T-helper 22 cell (primary cell): ENCODE measurements around the gene ZNF892.
"Not testable (repeated sequence)": the region's sequence is repeated elsewhere in the genome, so short reads cannot be mapped to it uniquely, and the experiment has no call there.

Experiments used
- DNase-seq: peaks from one replicate; pipeline ENCODE4 v3.0.0-alpha.2; 2020; ENCODE audit warnings: low read depth

Gene ZNF892

DNA sequence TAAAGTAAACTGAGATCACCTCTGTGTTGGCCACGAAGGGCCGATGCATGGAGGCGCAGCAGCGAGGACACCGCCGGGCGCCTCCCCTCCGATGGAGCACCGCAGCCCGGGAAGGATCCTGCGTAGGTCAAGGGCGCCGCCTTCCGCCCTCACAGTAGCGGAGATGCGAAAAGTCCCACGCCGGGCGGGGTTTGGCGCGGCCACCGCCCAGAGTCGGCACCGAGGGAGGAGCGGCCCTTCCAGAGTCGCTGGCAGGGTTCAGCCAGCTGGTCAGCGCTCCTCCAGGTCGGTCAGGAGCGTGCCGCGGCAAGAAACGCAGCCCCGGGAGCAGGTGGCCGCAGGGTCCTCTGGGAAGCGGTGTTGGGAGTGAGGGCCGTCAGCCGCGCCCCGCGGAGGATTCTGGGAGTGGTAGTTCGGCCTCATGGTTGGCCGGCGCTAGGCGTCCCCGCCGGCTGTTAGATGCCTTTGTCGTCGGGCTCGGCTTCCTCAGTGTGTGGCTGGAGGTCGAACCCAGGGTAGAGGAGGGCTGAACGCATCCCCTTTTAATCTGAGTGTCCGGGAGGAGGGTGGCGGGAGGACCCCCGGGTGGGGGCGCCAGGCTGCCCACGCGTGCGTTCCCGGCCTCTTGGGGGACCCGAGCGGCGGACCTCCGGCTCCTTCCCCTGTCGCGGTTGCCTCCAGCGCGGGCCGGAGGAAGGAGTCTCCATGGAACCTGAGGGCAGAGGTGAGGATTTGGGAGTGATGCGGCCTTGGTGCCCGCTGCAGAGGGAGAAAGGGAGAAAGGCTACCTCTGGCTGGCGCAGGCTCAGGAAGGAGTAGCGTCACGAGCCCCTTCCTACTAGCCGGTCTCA, at the start of gene ZNF892:
Gene ZNF892 (plus strand): TSS at position 411 of the 851 bp plus-strand sequence. CDS start 295 bp downstream, at position 706.
- peak; percentile 59 for DNase-seq

DNA sequence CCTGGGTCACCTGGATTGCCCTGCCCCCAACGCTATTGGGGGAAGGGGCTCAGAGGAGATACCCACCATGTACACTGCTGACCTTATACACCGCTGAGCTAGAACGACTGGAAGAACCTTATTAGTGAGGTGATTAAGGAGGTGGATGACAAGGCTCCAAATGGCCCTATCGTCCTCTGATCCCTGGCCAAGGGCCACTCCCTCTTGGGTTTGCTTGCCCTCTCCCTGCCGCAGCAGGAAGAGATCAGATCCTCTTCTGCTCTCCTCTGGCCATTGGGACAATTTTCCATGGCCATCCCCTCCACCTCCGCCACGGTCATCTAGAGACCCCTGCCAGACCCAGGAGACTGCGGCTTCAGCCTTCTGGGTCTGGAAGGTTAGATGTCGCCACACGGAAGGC, 48.9 kb upstream of the ZNF892 start:
- no peak for DNase-seq

DNA sequence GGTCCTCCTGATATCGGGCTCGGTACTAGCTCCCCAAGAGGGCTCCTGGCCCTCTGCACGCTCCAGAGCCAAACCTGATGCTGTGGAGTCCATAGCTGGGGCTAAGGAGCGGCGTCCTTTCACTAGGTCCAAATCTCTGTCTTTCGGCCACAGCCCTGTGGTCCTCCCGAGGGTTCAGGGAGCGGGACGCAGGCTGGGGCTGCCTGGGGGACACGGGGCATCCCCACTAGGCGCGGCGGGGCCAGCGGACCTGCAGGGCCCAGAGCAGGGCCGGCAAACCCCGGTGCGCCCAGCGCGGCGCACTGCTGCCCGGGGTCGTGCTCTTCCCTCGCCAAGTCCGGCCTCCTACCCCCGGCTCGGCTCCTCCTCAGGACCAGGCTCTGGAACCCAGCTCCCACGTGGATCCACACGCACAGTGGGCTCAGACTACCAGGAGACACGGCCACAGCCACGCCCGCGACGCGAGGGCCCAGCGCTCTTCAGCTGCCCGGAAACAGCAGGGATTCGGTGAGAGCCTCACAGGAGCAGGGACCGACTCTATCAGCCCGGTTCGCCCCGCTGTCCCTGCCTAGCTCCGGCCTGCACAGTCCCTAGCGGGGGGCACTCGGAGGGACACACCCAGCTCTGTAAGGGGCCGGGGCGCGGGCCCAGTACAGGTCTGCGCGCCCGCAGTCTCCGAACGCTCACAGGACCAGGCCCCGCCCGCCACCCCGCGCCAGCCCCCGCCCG, 48.3 kb upstream of the ZNF892 start:
- no peak for DNase-seq

DNA sequence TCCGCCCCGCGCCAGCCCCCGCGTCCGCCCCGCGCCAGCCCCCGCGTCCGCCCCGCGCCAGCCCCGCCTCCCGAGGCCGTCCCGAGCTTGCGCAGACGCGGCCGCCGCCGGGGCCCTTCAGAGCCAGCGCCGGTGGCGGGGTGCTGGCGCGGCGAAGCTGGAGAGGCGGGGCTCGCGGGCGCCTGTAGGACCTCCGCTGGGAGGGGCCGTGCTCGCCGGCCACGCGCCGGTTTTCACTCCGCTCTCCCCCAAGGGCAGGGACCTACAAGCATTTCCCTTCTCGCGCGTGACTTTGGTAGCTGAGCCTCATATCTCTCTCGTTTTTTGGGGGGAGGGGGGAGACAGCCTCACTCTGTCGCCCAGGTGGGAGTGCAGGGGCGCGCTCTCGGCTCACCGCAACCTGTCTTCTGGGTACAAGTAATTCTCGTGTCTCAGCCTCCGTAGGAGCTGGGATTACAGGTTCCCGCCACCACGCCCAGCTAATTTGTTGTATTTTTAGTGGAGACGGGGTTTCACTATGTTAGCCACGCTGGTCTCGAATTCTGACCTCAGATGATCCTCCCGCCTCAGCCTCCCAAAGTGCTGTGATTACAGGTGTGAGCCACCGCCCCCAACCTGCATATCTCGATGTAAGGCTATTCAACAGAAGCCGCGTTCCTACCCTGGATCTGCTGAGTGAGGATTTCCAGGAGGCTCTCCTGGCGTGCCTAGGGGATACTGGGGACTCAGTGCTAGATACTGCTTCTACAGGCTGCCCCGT, 47.5 kb upstream of the ZNF892 start, which contains the start of gene ZNF514:
Gene ZNF514 (minus strand): TSS at position 159 of the 760 bp plus-strand sequence. CDS start 6,595 bp downstream, outside the sequence.
- DNase-seq: peak; percentile 73

DNA sequence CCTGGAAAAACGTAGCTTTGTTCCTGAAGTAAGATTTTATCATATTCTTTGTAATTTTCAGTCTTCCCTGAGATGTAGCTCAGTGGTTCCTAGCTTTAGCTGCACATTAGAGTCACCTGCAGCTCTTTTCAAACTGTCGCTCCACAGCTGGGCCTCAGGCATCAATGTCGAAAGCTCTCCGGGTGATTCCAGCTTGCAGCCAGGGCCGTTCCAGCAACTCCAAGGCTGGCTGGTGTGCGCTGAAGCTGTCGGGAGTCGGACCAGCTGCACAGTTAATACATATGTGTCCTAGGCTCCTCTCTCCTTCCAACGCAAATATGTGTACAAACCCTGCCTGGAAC, 42.3 kb upstream of the ZNF892 start:
- DNase-seq: no peak

DNA sequence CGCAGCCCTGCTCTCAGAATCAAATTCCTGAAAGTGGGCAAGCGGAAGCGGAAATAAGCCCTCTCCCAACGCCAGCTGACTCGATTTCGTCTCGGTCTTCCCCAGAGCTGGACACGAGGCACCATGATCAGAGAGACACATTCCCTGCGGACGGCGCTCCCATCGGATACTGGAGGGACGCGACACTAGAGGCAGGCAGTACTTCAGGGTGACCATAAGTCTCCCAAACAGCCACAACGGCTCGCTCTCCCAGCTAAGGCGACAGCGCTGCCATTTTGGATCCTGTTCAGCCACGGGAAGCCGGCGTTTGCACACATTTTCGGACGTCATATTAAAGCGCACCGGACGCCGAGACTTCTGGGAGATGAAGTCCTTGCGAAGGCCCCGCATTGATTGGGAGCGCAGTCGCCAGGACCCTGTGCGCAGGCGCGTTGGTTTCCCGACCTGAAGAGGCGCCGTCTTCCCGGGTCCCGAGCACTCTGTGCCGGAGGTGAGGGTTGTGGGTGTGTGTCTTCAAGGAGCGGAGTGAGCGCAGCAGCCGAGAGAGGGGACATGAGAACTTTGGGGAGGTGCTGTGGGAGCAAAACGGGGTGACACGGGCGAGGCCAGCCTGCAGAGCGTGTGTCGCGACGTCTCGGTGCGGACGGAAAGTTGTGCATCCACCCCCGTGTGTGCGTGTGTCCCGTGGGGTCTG, 41.8 kb upstream of the ZNF892 start, which contains the start of gene ZNF2:
Gene ZNF2 (plus strand): TSS at position 439 of the 694 bp plus-strand sequence. CDS start 10,418 bp downstream, outside the sequence.
- peak; percentile 96 for DNase-seq

DNA sequence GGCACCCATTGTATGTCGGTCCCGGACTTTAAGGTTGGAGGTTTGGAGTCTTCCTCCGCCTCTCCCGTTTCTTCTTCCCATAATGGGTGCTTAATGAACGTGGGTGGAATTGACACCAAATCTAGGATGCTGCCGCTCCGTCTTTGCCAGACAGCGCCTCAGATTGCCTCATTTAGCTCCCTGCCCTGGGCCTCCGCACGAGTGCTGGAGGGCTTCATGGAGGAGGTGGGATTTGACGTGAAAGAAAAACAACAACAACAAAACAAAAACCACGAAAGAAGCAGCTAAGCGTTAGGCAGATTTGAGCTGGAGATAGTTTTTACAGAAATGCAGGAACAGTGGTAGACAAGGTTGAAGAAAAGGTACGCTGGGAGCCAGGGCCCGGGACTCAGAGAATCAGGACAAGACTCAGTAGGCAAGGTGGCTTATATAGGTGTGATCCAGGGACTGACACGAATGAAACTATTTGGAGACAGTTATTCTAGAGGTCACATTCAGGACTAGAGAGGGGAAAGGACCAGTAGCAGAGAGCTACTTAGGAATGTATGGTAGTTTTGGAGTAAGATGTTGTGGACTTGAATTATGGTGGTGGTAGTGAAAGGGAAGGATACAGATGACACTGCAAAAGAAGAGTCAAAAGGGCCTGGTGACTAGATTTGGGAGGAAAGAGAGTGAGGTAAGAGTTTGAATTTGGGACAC, 41.1 kb upstream of the ZNF892 start:
- DNase-seq: no peak

DNA sequence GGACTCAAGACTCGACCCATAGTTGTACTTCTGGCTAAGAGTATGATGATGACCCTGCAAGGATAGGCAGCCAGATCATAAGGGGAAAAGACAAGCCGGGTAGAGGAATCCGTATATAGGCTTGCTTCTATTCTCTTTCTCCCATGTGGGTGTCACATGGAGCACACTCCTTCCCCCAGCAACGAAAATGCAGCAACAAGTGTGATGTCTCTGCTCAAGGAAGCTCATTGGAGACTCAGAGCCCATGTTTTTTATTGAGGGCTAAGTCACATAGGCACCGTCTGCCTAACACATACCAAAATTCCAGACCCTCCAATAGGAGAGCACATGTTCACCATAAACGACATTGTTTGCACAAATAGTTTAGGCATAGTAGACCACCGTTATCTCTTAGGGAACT, 35.4 kb upstream of the ZNF892 start:
- DNase-seq: no peak

DNA sequence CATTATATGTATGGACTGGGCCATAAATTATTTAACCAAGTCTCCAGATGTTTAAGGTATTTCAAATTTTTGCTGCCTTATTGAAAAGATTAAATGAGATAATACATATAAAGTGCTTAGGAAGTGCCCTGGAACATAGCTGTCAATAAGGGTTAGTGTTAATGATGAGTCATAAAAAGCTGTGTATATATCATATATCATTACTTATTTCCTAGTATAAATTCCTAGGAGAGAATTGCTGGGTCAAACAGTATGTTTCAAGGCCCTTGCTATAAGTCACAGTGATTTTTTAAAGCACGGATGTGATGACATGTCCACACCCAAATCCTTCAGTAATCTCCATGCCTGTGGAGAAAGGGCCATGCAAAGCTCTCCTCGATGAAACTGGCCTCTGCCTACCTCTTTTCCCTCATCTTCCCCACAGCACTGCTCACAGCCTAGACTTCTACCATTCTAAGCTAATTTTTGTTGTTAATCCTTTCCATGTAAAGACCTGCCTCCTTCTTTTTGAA, 33.2 kb upstream of the ZNF892 start:
- no peak for DNase-seq

DNA sequence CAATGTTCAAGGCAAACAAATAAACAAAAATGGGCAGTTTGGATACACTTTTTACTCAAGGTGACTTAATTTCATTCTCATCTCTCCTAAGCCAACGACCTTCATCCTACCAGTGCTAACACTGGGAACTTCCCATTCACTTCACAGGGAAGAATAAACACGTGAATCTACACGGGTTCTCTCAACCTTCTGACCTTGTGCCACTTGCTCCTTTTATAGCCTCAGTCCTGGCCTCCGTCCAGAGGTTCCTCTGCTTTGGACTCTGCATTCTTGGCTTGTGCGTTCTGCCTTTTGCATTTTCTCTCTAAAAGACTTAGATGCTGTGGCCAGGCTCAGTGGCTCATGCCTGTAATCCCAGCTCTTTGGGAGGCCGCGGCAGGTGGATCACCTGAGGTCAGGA, 27.9 kb upstream of the ZNF892 start:
- DNase-seq: no peak

DNA sequence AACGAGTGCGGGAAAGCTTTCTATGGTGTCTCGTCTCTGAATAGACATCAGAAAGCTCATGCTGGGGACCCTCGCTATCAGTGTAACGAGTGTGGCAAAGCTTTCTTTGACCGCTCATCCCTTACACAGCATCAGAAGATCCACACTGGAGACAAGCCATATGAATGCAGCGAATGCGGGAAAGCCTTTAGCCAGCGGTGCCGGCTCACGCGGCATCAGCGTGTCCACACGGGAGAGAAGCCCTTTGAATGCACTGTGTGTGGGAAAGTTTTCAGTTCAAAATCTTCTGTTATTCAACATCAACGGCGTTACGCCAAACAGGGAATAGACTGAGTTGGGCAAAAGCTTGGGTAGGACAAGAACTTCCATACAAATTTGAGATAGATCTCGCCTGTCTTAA, 25.5 kb upstream of the ZNF892 start:
- no peak for DNase-seq

DNA sequence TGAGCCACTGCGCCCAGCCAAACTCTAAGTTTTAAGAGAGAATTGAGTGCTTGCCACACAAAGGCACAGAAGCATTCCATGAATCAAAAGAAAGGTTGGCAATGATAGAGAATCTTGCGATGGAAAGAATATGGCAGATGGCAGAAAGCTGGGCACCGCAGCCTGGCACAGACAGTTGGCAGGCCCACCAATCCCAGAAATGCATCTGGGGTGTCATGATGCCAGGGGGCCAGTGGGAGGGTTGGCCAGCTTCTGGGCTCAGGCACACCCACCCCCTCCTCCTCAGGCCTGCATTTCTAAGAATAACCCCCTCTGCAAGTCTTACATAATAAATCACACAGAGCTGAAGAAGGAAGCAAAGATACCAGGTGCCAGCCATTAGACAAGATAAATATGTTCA, 22.1 kb upstream of the ZNF892 start:
- DNase-seq: no peak

DNA sequence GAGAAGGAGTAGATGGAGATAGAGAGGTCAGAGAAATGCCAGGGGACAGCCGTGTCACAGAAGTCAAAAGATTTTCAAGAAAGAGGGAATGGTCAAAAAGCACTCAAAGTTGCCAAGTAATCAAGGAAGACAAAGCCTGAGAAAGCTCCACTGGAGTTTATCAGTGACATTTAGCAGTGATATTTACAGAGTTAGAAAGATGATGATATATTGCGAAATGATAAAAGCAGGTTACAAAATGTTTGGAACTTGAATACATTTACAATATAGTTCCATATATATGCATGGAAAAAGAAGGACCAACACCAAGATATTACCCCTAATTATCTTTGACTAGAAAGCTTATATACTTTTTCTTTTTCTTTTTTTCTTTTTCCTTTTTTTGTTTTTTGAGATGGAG, 21.3 kb upstream of the ZNF892 start:
- no peak for DNase-seq

DNA sequence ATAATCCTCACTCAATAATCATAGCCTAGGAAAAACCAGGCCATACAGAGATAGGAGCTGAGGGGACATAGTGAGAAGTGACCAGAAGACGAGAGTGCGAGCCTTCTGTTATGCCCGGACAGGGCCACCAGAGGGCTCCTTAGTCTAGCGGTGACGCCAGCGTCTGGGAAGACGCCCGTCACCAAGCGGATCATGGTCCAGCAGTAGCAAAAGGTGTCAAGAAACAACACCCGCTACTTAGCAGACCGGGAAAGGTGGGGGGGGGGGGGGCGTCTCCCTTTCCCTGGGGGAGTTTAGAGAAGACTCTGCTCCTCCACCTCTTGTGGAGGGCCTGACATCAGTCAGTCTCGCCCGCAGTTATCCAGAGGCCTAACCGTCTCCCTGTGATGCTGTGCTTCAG, 14.4 kb upstream of the ZNF892 start:
- DNase-seq: not testable (repeated sequence)

DNA sequence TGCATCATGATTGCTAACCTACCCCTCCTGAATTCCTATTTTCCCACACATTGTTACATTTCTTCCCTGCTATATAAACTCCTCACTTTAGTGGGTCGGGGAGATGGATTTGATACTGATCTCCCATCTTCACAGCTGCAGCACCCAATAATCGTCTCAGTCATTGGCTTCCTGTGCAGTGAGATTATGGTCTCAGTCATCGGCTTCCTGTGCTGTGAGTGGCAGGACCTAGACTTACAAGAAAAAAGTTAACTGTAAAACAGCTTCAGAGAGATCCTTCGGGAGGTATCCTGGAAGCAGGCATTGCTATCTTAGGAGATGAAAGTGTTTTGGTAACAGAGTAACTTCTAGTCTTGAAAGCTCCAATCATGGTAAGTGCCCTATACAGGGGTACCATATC, 3.4 kb upstream of the ZNF892 start:
- DNase-seq: no peak

DNA sequence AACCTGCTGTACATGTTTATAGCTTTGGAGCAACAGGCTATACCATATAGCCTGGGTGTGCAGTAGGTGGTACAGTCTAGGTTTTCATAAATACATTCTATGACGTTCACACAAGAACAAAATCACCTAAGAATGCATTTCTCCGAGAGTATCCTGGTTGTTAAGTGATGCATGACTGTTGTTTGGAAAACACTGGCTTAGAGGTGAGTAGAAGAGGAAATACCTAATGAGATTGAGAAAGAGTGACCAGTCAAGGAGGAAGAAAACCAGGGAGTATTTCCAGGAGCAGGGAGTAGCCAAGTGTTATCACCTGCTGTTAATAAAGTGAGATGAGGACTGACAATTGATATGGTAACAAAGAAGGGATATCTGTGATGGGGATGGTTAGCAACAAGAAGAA, 2.9 kb upstream of the ZNF892 start:
- DNase-seq: no peak

DNA sequence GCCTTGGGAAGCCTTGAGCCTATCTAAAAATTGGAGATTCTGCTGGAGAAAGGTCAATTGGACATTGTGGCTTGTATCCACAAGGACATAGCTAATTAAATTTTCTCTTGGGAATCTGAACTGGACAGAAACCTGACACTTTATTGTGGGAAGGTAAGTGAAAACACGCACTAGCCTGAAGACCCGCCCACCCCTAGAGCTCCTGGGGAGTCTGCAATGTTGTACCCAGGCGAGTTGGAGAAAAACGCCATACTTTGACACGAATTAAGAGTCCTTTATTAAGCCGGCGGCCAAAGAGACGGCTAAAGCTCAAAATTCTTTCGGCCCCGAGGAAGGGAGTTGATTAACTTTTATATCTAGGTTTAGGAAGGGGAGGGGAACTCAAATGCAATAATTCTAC, 1.2 kb upstream of the ZNF892 start:
- no peak for DNase-seq

DNA sequence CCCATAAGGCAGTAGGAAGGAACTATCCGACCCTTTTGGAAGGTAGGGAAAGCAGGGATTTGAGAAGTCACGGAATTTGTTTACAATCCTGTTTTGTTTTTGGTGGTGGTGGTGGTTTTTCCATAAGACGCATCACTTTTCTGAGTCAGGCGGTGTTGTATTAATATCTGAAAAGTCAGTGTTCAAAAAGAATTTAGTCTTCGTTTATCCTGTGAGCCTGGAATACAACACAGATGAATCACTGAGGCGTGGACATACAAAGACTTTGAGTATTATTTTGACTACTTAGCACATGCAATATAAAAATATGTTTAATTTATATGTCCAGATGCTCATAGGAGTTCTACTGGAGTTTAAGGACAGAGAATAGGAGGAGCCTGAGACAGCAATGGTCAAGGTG, 785 bp downstream of the ZNF892 start:
- DNase-seq: no peak

DNA sequence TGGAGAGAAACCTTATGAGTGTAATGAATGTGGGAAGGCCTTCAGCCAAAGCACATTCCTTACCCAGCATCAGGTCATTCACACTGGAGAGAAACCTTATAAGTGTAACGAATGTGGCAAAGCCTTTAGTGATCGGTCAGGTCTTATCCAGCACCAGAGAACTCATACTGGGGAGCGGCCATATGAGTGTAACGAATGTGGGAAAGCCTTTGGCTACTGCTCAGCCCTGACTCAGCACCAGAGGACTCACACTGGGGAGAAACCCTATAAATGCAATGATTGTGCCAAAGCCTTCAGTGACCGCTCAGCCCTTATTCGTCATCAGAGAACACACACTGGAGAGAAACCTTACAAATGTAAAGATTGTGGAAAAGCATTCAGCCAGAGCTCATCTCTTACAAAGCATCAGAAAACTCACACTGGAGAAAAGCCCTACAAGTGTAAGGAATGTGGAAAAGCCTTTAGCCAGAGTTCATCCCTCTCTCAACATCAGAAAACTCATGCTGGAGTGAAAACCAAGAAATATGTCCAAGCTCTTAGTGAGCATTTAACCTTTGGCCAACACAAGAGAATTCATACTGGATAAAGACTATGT, 7.8 kb downstream of the ZNF892 start:
- no peak for DNase-seq

DNA sequence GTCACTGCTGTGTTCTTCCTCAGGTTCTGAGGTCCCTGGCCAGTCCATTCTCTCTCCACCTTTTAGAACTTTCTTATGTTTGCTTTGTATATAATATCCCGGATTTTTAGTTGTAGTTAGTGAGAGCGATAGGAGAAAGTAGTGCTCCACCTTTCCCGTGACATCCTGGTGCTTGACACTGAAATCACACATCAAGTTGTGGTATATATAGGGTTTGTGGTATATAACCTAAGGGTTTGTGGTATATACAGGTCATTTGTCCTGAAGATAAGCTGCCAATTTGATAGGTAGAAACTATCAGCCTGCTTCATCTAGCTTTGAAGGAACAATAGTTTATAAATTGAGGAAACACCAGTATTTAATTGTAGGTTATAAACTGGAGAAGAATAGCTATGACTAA, 13.1 kb downstream of the ZNF892 start:
- no peak for DNase-seq

DNA sequence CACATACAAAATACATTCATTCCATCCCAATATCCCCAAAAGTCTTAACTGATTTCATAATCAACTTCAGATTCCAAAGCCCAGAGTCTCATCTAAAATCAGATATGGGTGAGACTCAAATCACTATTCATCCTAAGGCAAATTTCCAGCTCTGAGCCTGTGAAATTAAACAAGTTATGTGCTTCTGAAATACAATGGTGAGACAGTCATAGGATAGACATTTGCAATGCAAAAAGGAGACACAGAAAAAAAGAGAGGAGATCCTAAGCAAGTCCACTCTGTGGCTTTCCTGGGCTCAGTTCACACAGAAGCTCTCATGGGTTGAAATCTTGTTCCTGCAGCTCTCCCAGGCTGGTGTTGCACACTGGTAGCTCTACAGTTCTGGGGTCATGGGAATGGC, 18.3 kb downstream of the ZNF892 start:
- DNase-seq: no peak
